Stimulated activated CD4-positive, alpha-beta T cell treated with anti-CD3 and anti-CD28 coated beads, Interleukin-1b, Interleukin-23, amount 100 ng/mL, for 48 hours (primary cell): ENCODE data around the gene MYCL.

ENCODE experiments used
- DNase-seq: peaks from one replicate; pipeline ENCODE4 v3.0.0-alpha.2; 2020

The MYCL gene

DNA sequence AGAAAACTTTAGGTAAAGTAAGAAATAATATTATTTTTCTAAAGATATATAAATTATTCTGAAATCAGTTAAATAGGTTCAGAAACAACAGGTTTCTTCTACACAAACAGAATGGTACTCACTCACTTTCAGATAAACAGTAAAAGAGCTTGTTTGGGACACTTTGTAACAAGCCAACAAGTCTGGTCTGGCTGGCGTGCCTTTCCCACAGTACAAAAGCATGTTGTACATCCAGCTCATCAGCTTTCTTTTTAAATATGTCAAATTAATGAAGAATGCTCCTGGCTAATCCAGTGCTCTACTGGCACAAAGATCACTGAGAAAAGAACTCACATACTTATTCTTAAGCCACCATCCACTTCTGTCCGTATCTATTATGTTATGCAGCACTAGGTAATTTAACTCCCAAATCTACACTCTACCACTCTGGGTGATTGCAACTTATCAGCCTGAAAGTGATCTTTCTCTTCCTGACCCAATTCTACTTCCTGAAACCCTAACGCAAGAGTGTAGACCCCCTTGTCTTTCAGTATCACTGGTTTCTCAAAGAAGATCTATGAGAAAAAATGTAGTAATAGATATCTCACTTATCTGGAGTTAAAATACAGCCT is 51.0 kb downstream of the MYCL start:
- DNase-seq: no peak

DNA sequence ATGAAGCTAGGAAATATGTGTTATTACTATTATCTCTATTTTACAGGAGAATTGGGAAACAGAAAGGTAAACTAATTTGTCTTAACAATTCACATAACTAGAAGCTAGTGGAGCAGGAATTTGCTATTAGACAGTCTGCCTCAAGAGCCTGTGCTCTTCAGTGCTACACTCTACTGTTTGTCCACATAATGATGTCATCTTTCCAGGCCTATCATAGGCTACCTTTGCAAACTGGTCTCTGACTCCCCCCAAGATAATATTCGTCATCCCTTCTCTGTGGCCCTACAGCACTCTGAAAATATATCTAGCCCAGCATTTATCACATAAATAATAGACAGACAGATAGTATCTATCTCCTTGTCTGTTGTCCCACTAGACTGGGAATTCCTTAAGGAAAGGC is 52.5 kb downstream of the MYCL start:
- no peak for DNase-seq

DNA sequence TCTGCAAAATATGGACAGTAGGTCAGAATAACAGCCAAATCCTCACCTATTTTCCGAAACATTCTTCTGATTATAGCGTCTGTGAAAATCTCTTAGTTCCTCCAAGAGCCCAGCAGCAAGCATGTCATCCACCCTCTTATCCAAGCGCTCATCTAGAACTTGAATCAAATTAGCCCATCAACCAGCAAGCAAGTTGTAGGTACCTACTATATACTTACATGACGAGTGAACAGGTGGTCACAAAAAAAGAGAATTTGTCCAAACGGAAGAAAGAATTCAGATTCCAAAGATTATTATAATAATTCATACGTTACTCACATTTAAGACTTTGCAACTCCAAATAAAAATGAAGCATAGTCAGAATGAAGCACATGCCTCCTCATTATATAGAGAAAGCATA is 53.8 kb downstream of the MYCL start:
- DNase-seq: no peak

DNA sequence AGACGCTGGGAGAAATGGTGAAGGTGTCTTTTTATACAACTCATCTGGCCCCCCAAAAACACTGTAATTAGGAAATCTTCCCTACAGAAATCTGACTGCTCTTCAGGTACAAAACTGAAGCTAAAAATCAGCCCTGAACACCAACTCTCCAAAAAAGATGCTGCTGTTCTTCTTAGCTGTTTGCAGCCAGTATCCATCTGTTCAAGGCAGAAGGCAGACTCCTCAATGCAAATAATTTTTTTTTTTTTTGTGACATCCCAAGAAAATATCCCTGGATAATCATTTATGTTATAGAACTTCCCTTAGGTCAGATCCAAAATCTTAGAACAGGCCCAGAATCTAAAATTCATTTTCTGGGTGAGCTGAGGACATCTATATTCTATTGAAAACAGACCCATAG is 54.9 kb downstream of the MYCL start:
- no peak for DNase-seq

DNA sequence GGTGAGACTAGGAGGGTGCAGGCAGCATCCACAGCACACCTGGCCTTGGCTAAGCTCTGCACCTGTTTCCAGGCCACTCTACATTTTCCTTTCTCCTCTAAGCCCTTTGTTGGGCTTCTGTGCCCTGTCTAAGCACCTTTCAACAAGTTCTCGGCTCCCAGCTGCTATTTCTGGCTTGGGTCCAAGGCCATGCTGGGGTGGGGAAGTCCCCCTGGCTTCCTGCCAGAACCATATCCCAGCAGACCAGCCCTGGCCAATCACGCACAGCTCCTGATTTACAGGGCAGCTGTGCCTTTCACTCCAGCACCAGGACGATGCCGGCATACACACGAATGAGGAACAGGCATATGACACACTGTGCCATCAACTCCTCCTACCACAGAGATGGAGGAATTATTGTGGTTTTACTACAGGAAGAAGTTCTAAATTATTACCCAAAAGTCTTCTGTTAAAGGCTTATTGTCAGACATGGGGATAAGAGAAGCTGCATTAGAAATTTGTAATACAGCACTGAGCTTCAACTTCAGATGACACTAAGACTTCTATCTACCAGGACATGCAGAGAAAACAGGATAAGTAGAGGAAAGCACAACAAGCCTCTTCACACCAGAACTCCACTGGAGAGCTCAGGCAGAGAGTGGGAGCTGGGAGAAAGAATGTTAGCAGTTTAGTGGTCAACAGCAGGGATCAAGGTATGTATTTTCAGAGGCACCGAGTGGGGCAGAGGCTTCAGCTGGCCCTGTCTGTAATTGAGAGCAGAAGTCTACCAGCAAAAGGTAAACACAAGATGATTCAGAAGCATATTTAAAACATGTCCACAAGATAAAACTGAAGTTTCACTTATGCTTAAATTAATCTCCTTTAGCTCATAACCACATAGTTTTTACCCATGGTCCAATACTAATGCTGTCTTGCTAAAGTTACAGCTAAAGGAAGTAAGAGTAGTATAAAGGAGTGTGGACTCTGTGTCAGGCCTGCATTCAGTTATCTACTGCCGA is 55.8 kb downstream of the MYCL start:
- peak; percentile 74 for DNase-seq
